GM23248 (cell line): ENCODE results near the gene NFKBIE. TPM values are rescaled to one million over a fixed set of nuclear protein-coding genes. Genes with fewer than 3 reads are reported as not detected.
A peak's percentile ranks its signal among the peaks of the same experiment; 100 is the strongest.

Experiments
- DNase-seq: peaks from one replicate; pipeline ENCODE4 v3.0.0-alpha.2; 2015
- H2AFZ ChIP-seq: fragments of 200-600 bp; sonication (generic); 2 replicates; pipeline ENCODE4 v1.6.1; 2016; ENCODE audit warnings: antibody characterized with exemption
- H3F3A ChIP-seq: fragments of 200-600 bp; sonication (generic); 2 replicates; pipeline ENCODE4 v1.6.1; 2016; ENCODE audit warnings: mild to moderate bottlenecking, antibody characterized with exemption, mixed run types; ENCODE audit not compliant: insufficient read depth
- H3K27ac ChIP-seq: fragments of 200-600 bp; sonication (generic); 2 replicates; pipeline ENCODE4 v1.5.1; 2016; ENCODE audit warnings: mild to moderate bottlenecking
- H3K27me3 ChIP-seq: fragments of 200-600 bp; sonication (generic); replicated peaks from 2 replicates; pipeline ENCODE4 v1.6.1; 2016; ENCODE audit warnings: mild to moderate bottlenecking; ENCODE audit not compliant: insufficient read depth
- H3K36me3 ChIP-seq: fragments of 200-600 bp; sonication (generic); 2 replicates; pipeline ENCODE4 v1.6.1; 2016; ENCODE audit warnings: low read depth, mild to moderate bottlenecking
- H3K4me1 ChIP-seq: fragments of 200-600 bp; sonication (generic); 2 replicates; pipeline ENCODE4 v1.6.1; 2016; ENCODE audit warnings: mild to moderate bottlenecking; ENCODE audit not compliant: insufficient read depth
- H3K4me2 ChIP-seq: fragments of 200-600 bp; sonication (generic); one replicate; pipeline ENCODE4 v1.6.1; 2016; ENCODE audit warnings: mild to moderate bottlenecking; ENCODE audit not compliant: unreplicated experiment
- H3K4me3 ChIP-seq: fragments of 200-600 bp; sonication (generic); 2 replicates; pipeline ENCODE4 v1.5.1; 2016; ENCODE audit warnings: mild to moderate bottlenecking
- H3K79me2 ChIP-seq: fragments of 200-600 bp; sonication (generic); 2 replicates; pipeline ENCODE4 v1.6.1; 2016; ENCODE audit warnings: mild to moderate bottlenecking; ENCODE audit not compliant: insufficient read depth
- H3K9ac ChIP-seq: fragments of 200-600 bp; sonication (generic); 2 replicates; pipeline ENCODE4 v1.6.1; 2016; ENCODE audit warnings: mild to moderate bottlenecking
- H3K9me2 ChIP-seq: fragments of 200-600 bp; sonication (generic); 2 replicates; pipeline ENCODE4 v1.6.1; 2016; ENCODE audit warnings: mixed run types, mild to moderate bottlenecking, moderate library complexity; ENCODE audit not compliant: insufficient read depth
- H3K9me3 ChIP-seq: fragments of 200-600 bp; sonication (generic); one replicate; pipeline ENCODE4 v1.6.1; 2017; ENCODE audit warnings: low read depth
- H4K20me1 ChIP-seq: fragments of 200-600 bp; sonication (generic); 2 replicates; pipeline ENCODE4 v1.6.0; 2016; ENCODE audit not compliant: insufficient read depth
- EZH2 ChIP-seq: fragments of 200-600 bp; sonication (generic); IDR thresholded peaks from 2 replicates; pipeline ENCODE4 v1.6.1; 2018; ENCODE audit warnings: antibody characterized with exemption, mild to moderate bottlenecking; ENCODE audit not compliant: insufficient read depth, poor library complexity, severe bottlenecking
- EZH2phosphoT487 ChIP-seq: fragments of 200-600 bp; sonication (generic); IDR thresholded peaks from 2 replicates; pipeline ENCODE4 v1.6.1; 2018; ENCODE audit warnings: antibody characterized with exemption, moderate library complexity, mild to moderate bottlenecking, low read depth; ENCODE audit not compliant: insufficient read depth
- WGBS, 2 experiments: methylation state at CpG; one replicate each; pipeline ENCODE4 v1.1.6; 2015 to 2017; ENCODE audit warnings: low lambda C conversion rate in 2 of 2, low coverage in 1 of 2; ENCODE audit errors: missing lambda C conversion rate in 2 of 2; 5-methylcytosine and 5-hydroxymethylcytosine counted together
- in situ Hi-C: fragments of 300-500 bp; cut with MboI; formaldehyde crosslinking; loops from 2 replicates; pipeline ENCODE4 v1.15.0; 2020
- polyA plus RNA-seq: library from polyadenylated mRNA; unstranded; fragments of >200 nt; fragmentation: Nextera tagmentation; extraction: Ambion mirVana; gene quantifications from 2 replicates; pipeline ENCODE4 v1.2.1, GENCODE V29; 2016
- total RNA-seq: library from RNA; depleted of rRNA; stranded (reverse); fragments of >200 nt; shearing (Covaris generic); gene quantifications from 2 replicates; pipeline ENCODE4 v1.2.3, GENCODE V29; 2014

Gene NFKBIE
- total and polyA plus RNA-seq, 2 experiments from 2014 or later, result 4.5 to 6.3 TPM

DNA sequence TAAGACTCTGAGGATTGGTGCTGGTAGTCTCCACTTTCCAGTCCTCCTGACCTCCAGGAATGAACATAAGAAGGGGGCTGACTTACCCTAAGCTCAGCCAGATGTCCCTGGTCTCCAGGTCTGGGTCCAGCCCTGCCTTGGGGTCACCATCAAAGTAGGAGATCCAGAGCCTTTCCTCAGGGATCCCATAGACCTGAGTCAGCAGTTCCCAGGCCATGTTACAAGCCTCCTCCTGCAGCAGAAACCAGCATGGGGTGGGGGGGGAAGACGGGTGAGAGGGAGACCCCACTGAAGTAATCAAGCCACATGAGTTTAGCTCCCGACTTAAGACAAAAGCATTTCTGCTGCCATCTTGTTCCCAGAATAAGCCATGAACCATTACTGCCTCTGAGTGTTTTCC is 46.0 kb upstream of the NFKBIE start:
- Histone ChIP-seq H3K9ac (no peak overlapping the region), H4K20me1 (no peaks in the 10 kb centered on the region), H3K9me2 (no peaks in the 10 kb centered on the region), H3K4me2 (no peak overlapping the region), H3F3A (peaks cover 17% of the 10 kb centered on the region), H3K4me3 (no peak overlapping the region), H3K27ac (no peak overlapping the region), H3K79me2 (peaks cover 9% of the 10 kb centered on the region; the same call in 1 of the 2 replicates), H2AFZ (no peak overlapping the region), H3K36me3 (peaks cover 12% of the 10 kb centered on the region; the same call in 1 of the 2 replicates), H3K4me1 (peaks cover 15% of the 10 kb centered on the region), H3K9me3 (no peaks in the 10 kb centered on the region), H3K27me3 (no peaks in the 10 kb centered on the region)
- WGBS, 2 experiments, result 46 to 53% methylated on average over 2 of the region's 2 CpGs
- in situ Hi-C loops, result no loop called here
- no peak for DNase-seq
- TF ChIP-seq EZH2 (no peak), EZH2phosphoT487 (no peak)

DNA sequence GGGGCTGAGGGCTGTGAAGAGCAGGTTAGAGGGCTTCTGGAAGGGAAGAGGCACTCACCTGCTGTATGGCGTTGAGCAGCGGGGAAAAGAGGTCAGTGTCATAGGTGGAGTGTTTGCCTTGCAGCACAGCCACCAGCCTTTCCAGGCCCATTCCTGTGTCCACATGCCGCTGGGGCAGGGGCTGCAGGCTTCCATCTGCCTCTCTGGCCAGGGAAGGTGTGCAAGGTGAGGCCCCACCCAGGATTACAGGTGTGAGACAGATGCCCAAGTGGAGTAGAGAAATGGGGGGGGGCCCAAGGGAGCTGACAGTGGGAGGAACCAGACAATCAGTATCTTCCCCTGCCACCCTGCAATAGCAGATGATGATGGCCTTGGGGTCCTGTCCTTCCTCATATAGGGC is 44.9 kb upstream of the NFKBIE start:
- H3K4me2 ChIP-seq, result no peak overlapping the region
- H3K36me3 ChIP-seq, result peaks cover 17% of the 10 kb centered on the region; the same call in 1 of the 2 replicates
- H3K79me2 ChIP-seq, result peaks cover 9% of the 10 kb centered on the region; the same call in 1 of the 2 replicates
- H3K9me3 ChIP-seq, result no peaks in the 10 kb centered on the region
- no peak overlapping the region for H3K4me3 ChIP-seq
- no peak overlapping the region; the same call in 1 of the 2 replicates for H3K27ac ChIP-seq
- H3F3A ChIP-seq, result peaks cover 17% of the 10 kb centered on the region
- no peaks in the 10 kb centered on the region for H3K9me2 ChIP-seq
- no peak for TF ChIP-seq EZH2
- no peak for TF ChIP-seq EZH2phosphoT487
- no peak overlapping the region for H2AFZ ChIP-seq
- H3K4me1 ChIP-seq, result peaks cover 15% of the 10 kb centered on the region
- DNase-seq, result no peak
- H4K20me1 ChIP-seq, result no peaks in the 10 kb centered on the region
- in situ Hi-C loops, result no loop called here
- H3K9ac ChIP-seq, result no peak overlapping the region
- H3K27me3 ChIP-seq, result no peaks in the 10 kb centered on the region
- WGBS, 2 experiments, result 88 to 100% methylated on average over 3 of the region's 3 CpGs

DNA sequence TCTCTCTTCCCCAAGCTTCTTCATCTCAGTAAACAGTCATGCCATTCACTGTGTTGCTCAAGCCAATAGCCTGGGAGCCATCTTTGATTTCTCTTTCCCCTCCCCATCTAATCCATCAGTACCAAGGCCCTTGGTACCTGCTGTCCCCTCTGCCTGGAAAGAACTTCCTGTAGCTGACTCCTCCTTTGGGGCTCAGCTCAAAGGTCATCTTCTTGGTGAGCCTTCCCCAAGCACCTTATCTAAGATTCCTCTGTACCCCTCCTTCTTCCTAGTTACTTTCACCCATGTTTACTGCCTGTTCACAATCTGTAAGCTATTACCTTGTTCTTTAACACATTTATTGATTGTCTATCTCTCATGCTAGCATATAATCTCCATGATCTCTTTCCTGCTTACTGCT is 44.3 kb upstream of the NFKBIE start:
- H3K79me2 ChIP-seq, result peaks cover 9% of the 10 kb centered on the region; the same call in 1 of the 2 replicates
- in situ Hi-C loops, result no loop called here
- H3K36me3 ChIP-seq, result peaks cover 17% of the 10 kb centered on the region; the same call in 1 of the 2 replicates
- peaks cover 15% of the 10 kb centered on the region for H3K4me1 ChIP-seq
- no peak for TF ChIP-seq EZH2phosphoT487
- TF ChIP-seq EZH2, result no peak
- H3K4me3 ChIP-seq, result no peak overlapping the region
- no peak overlapping the region for H3K4me2 ChIP-seq
- no peak for DNase-seq
- no peaks in the 10 kb centered on the region for H3K27me3 ChIP-seq
- H3K9me3 ChIP-seq, result no peaks in the 10 kb centered on the region
- no peaks in the 10 kb centered on the region for H3K9me2 ChIP-seq
- H3K9ac ChIP-seq, result no peak overlapping the region
- peak overlapping the region; percentile 67 for H3K27ac ChIP-seq
- H3F3A ChIP-seq, result peaks cover 17% of the 10 kb centered on the region
- no peak overlapping the region for H2AFZ ChIP-seq
- H4K20me1 ChIP-seq, result no peaks in the 10 kb centered on the region

DNA sequence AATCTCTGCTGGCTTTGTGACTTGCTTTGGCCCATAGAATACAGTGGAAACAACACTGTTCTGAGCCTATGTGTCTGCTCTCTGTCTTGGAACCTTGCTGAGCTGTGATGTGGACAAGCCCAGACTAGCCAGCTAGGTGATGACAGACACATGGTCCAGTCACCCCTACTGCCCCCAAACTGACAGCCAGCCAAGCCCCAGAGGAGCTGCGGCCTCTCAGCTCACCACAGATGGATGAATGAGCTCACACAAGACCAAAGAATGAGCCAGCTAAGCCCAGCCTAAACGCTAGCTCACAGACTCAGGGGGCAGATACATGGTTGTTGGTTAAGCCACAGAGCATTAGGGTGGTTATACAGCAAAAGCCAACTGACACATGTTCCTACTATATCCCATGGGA is 43.7 kb upstream of the NFKBIE start:
- Histone ChIP-seq H3K36me3 (peaks cover 17% of the 10 kb centered on the region; the same call in 1 of the 2 replicates), H3K4me1 (peaks cover 15% of the 10 kb centered on the region), H3K9me2 (no peaks in the 10 kb centered on the region), H3K79me2 (peaks cover 9% of the 10 kb centered on the region; the same call in 1 of the 2 replicates), H4K20me1 (no peaks in the 10 kb centered on the region), H3K27me3 (no peaks in the 10 kb centered on the region), H3K4me2 (no peak overlapping the region), H3K4me3 (no peak overlapping the region), H3F3A (peaks cover 17% of the 10 kb centered on the region), H3K9me3 (no peaks in the 10 kb centered on the region), H2AFZ (no peak overlapping the region), H3K9ac (peak overlapping the region; percentile 53), H3K27ac (peak overlapping the region; percentile 67)
- peak; percentile 89 for DNase-seq
- 12 to 19% methylated on average over 2 of the region's 2 CpGs for WGBS, 2 experiments
- TF ChIP-seq EZH2phosphoT487, result no peak
- TF ChIP-seq EZH2, result no peak
- in situ Hi-C loops, result no loop called here

DNA sequence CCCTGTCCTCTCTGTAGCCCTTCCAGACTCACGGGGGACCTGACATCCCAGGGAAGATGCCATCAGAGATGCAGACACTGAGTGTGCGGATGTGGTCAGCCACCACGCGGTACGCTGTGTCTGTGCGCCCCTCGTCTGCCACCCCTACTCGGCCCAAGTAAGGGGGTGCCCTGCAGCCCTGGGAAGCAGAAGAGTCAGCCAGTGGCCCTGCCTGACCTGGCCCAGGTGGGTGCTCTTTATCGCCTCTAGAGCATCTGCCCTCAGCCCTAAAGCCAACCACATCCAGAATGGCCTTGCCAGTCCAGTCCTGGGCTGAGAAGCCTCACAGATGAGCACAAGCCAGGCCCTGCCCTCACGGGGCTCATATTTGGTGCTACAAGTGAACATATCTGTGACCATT is 41.9 kb upstream of the NFKBIE start:
- no peak overlapping the region for H3K4me3 ChIP-seq
- no peaks in the 10 kb centered on the region for H3K27me3 ChIP-seq
- peaks cover 17% of the 10 kb centered on the region; the same call in 1 of the 2 replicates for H3K36me3 ChIP-seq
- H3F3A ChIP-seq, result peaks cover 17% of the 10 kb centered on the region
- H2AFZ ChIP-seq, result no peak overlapping the region
- no peak overlapping the region for H3K9ac ChIP-seq
- no peaks in the 10 kb centered on the region for H3K9me2 ChIP-seq
- no peak overlapping the region for H3K4me2 ChIP-seq
- no peaks in the 10 kb centered on the region for H3K9me3 ChIP-seq
- DNase-seq, result no peak
- no peaks in the 10 kb centered on the region for H4K20me1 ChIP-seq
- 93 to 96% methylated on average over 10 of the region's 10 CpGs for WGBS, 2 experiments
- TF ChIP-seq EZH2phosphoT487, result no peak
- TF ChIP-seq EZH2, result no peak
- H3K27ac ChIP-seq, result no peak overlapping the region
- peaks cover 15% of the 10 kb centered on the region for H3K4me1 ChIP-seq
- 0 out of 2 replicates have a peak, but pooled peaks cover 2% of the 10 kb centered on the region for H3K79me2 ChIP-seq
- in situ Hi-C loops, result no loop called here
